Activated T-helper 1 cell treated with anti-CD3 and anti-CD28 coated beads, Interleukin-12 subunit alpha, Interleukin-12 subunit beta, Interleukin-2, Interleukin-4 antibody, amounts not matched to agents 30 ng/mL and 10 ng/mL and 1 ng/mL, durations not matched to agents 14 hours and 24 hours and 36 hours (primary cell): ENCODE results near the gene PARP16. TPM values are rescaled to one million over a fixed set of nuclear protein-coding genes. Genes with fewer than 3 reads are reported as not detected.

ENCODE experiments used
- DNase-seq: peaks from one replicate; pipeline ENCODE4 v3.0.0; 2021; ENCODE audit warnings: low spot score
- H3K27ac Mint-ChIP-seq: one replicate; pipeline ENCODE4 v1.8.0; 2021; ENCODE audit warnings: mild to moderate bottlenecking, mixed read lengths
- H3K27me3 Mint-ChIP-seq: one replicate; pipeline ENCODE4 v1.8.0; 2022; ENCODE audit warnings: mild to moderate bottlenecking, moderate library complexity, mixed read lengths; ENCODE audit not compliant: insufficient read depth
- H3K36me3 Mint-ChIP-seq: one replicate; pipeline ENCODE4 v1.8.0; 2021; ENCODE audit warnings: low read depth, mixed read lengths
- H3K4me1 Mint-ChIP-seq: one replicate; pipeline ENCODE4 v1.8.0; 2021; ENCODE audit warnings: low read depth, mixed read lengths
- H3K4me3 Mint-ChIP-seq: one replicate; pipeline ENCODE4 v1.8.0; 2021; ENCODE audit warnings: mild to moderate bottlenecking, moderate library complexity, mixed read lengths
- H3K9me3 Mint-ChIP-seq: one replicate; pipeline ENCODE4 v1.8.0; 2021; ENCODE audit warnings: mixed read lengths
- intact Hi-C: fragments of 100-400 bp; cut with micrococcal nuclease; formaldehyde crosslinking; loops from one replicate; pipeline ENCODE4 v1.15.1; 2024
- total RNA-seq: library from RNA; stranded (reverse); gene quantifications from 2 replicates; pipeline ENCODE4 v1.2.3, GENCODE V29; 2022

PARP16 gene
- total RNA-seq, 1 donor from 2014 or later: 14.0 TPM

- no peak overlapping the region for H3K4me3 Mint-ChIP-seq
- H3K9me3 Mint-ChIP-seq: no peaks in the 10 kb centered on the region
- no peak for DNase-seq
- no peaks in the 10 kb centered on the region for H3K4me1 Mint-ChIP-seq
- H3K27me3 Mint-ChIP-seq: no peaks in the 10 kb centered on the region
- H3K27ac Mint-ChIP-seq: no peak overlapping the region
- peaks cover 14% of the 10 kb centered on the region for H3K36me3 Mint-ChIP-seq
- intact Hi-C loops: no loop called here
Measured at GRCh38 chr15:65259367-65259797, 27.3 kb downstream of the PARP16 start.

- Mint-ChIP-seq H3K9me3 (no peaks in the 10 kb centered on the region), H3K27ac (no peak overlapping the region), H3K36me3 (peaks cover 16% of the 10 kb centered on the region), H3K4me1 (no peaks in the 10 kb centered on the region), H3K4me3 (no peak overlapping the region), H3K27me3 (no peaks in the 10 kb centered on the region)
- no peak for DNase-seq
- intact Hi-C loops: no loop called here
Measured at GRCh38 chr15:65258375-65259262, 28.1 kb downstream of the PARP16 start.

GRCh38 chr15:65255486-65256140 lies 31.1 kb downstream of the PARP16 start:
- no peak overlapping the region for H3K4me3 Mint-ChIP-seq
- peaks cover 1% of the 10 kb centered on the region for H3K4me1 Mint-ChIP-seq
- intact Hi-C loops: no loop called here
- H3K27me3 Mint-ChIP-seq: no peaks in the 10 kb centered on the region
- H3K9me3 Mint-ChIP-seq: no peaks in the 10 kb centered on the region
- DNase-seq: no peak
- no peak overlapping the region for H3K27ac Mint-ChIP-seq
- peaks cover 10% of the 10 kb centered on the region for H3K36me3 Mint-ChIP-seq

GRCh38 chr15:65254758-65255157 lies 31.9 kb downstream of the PARP16 start:
- H3K4me3 Mint-ChIP-seq: no peak overlapping the region

GRCh38 chr15:65254356-65254755 lies 32.3 kb downstream of the PARP16 start:
- no peak overlapping the region for H3K27ac Mint-ChIP-seq
- peaks cover 9% of the 10 kb centered on the region for H3K36me3 Mint-ChIP-seq
- peaks cover 14% of the 10 kb centered on the region for H3K4me1 Mint-ChIP-seq
- no peak for DNase-seq
- no peaks in the 10 kb centered on the region for H3K9me3 Mint-ChIP-seq
- no peaks in the 10 kb centered on the region for H3K27me3 Mint-ChIP-seq
- H3K4me3 Mint-ChIP-seq: no peak overlapping the region
- intact Hi-C loops: no loop called here

More at GRCh38 chr15:65254758-65255157, 31.9 kb downstream of the PARP16 start:
- H3K27me3 Mint-ChIP-seq: no peaks in the 10 kb centered on the region
- DNase-seq: no peak
- intact Hi-C loops: no loop called here
- H3K4me1 Mint-ChIP-seq: peaks cover 10% of the 10 kb centered on the region
- H3K36me3 Mint-ChIP-seq: peaks cover 9% of the 10 kb centered on the region
- no peaks in the 10 kb centered on the region for H3K9me3 Mint-ChIP-seq
- H3K27ac Mint-ChIP-seq: no peak overlapping the region

- peak; percentile 34 for DNase-seq
- intact Hi-C loops: loop anchor here (1.0 to 5.0 kb wide), 4 partner anchors 38 to 116 kb away; partner anchors contain the start of genes CLPX, PARP16, PDCD7 and RNU5A-1
Measured at GRCh38 chr15:65249641-65250040, 37.0 kb downstream of the PARP16 start.

GRCh38 chr15:65248511-65249255 lies 38.0 kb downstream of the PARP16 start:
- Mint-ChIP-seq H3K4me1 (peaks cover 17% of the 10 kb centered on the region), H3K4me3 (no peak overlapping the region), H3K9me3 (no peaks in the 10 kb centered on the region), H3K36me3 (peaks cover 2% of the 10 kb centered on the region), H3K27me3 (no peaks in the 10 kb centered on the region), H3K27ac (peak overlapping the region; percentile 68)
- DNase-seq: no peak
- intact Hi-C loops: loop anchor here (1.0 to 5.0 kb wide), 4 partner anchors 39 to 115 kb away; partner anchors contain the start of genes CLPX, PARP16, PDCD7 and RNU5A-1

More at GRCh38 chr15:65249641-65250040, 37.0 kb downstream of the PARP16 start:
- H3K4me3 Mint-ChIP-seq: no peak overlapping the region
- H3K9me3 Mint-ChIP-seq: no peaks in the 10 kb centered on the region
- H3K27ac Mint-ChIP-seq: peak overlapping the region; percentile 68
- H3K27me3 Mint-ChIP-seq: no peaks in the 10 kb centered on the region
- peaks cover 17% of the 10 kb centered on the region for H3K4me1 Mint-ChIP-seq
- peaks cover 4% of the 10 kb centered on the region for H3K36me3 Mint-ChIP-seq

- peaks cover 2% of the 10 kb centered on the region for H3K36me3 Mint-ChIP-seq
- H3K27ac Mint-ChIP-seq: peak overlapping the region; percentile 5
- no peaks in the 10 kb centered on the region for H3K9me3 Mint-ChIP-seq
- H3K4me1 Mint-ChIP-seq: peaks cover 17% of the 10 kb centered on the region
- H3K27me3 Mint-ChIP-seq: no peaks in the 10 kb centered on the region
- no peak overlapping the region for H3K4me3 Mint-ChIP-seq
- intact Hi-C loops: loop anchor here (5.0 kb wide), 1 partner anchor 40 kb away; the partner anchor contains the start of gene PARP16
- DNase-seq: no peak
Measured at GRCh38 chr15:65246939-65247338, 39.7 kb downstream of the PARP16 start.

- Mint-ChIP-seq H3K27ac (no peak overlapping the region), H3K4me3 (no peak overlapping the region), H3K27me3 (no peaks in the 10 kb centered on the region), H3K4me1 (peaks cover 17% of the 10 kb centered on the region), H3K9me3 (no peaks in the 10 kb centered on the region), H3K36me3 (peaks cover 2% of the 10 kb centered on the region)
- no peak for DNase-seq
- intact Hi-C loops: loop anchor here (5.0 kb wide), 1 partner anchor 41 kb away; the partner anchor contains the start of gene PARP16
Measured at GRCh38 chr15:65246026-65246714, 40.5 kb downstream of the PARP16 start.

- intact Hi-C loops: loop anchor here (5.0 kb wide), 1 partner anchor 42 kb away; the partner anchor contains the start of gene PARP16
- Mint-ChIP-seq H3K4me3 (no peak overlapping the region), H3K27ac (no peak overlapping the region), H3K36me3 (peaks cover 2% of the 10 kb centered on the region), H3K9me3 (no peaks in the 10 kb centered on the region), H3K27me3 (no peaks in the 10 kb centered on the region), H3K4me1 (peaks cover 12% of the 10 kb centered on the region)
- no peak for DNase-seq
Measured at GRCh38 chr15:65245096-65245856, 41.4 kb downstream of the PARP16 start.

- Mint-ChIP-seq H3K4me1 (peaks cover 6% of the 10 kb centered on the region), H3K27ac (no peak overlapping the region), H3K4me3 (no peak overlapping the region), H3K36me3 (peaks cover 2% of the 10 kb centered on the region), H3K9me3 (no peaks in the 10 kb centered on the region), H3K27me3 (no peaks in the 10 kb centered on the region)
- intact Hi-C loops: loop anchor here (5.0 kb wide), 1 partner anchor 43 kb away; the partner anchor contains the start of gene PARP16
- no peak for DNase-seq
Measured at GRCh38 chr15:65244638-65245037, 42.0 kb downstream of the PARP16 start.
